Heart left ventricle (tissue), 13 donors: ENCODE results near the gene PEPD.

Experiments used
- POLR2A ChIP-seq, 2 donors: fragments of 450-650 bp; IDR thresholded peaks; one replicate each; pipeline ENCODE4 v1.6.1; 2017; ENCODE audit warnings: antibody characterized with exemption in 2 of 2, mild to moderate bottlenecking in 2 of 2, moderate library complexity in 2 of 2
- TF ChIP-seq, protein P1 (sequence below), 12 donors: fragments of 200-600 bp; sonication (generic) in 4 of 12; IDR thresholded peaks; one replicate each; pipeline versions ENCODE4 v1.5.0 to v1.8.0; 2018 to 2022; ENCODE audit warnings: antibody characterized with exemption in 12 of 12, mild to moderate bottlenecking in 5 of 12
- donor health status: ischemic (EF 13 %, LVEDD 7.1; RV severe dilation, severe dysfunction).
- donor health status: DM: no; HTN: yes; CAD: no.
- donor health status: DM: no; HTN: no; CAD: no.
- donor health status: ischemic (EF 25% LVEDD 6.9; RV normal size, moderate dysfunction).
- donor health status: ischemic (EF 25% LVEDD 5.7; RV mildly dilated, moderate dysfunction).
- donor health status: ischemic (EF 35%, LVEDD 5.7; RV mildly dilated, moderate dysfunction).
- donor health status: nonischemic (EF 11% LVEDD 7.7; RV severe dilation, severe dysfunction).
- donor health status: DM: yes; HTN: yes; CAD: no.
- donor health status: PGD.
- donor health status: ischemic (EF 29% LVEDD 5.4; RV normal size, mild dysfunction).
- donor health status: nonischemic (EF 23%, LVEDD 6.1; RV moderate dilation, normal function).

DNA sequence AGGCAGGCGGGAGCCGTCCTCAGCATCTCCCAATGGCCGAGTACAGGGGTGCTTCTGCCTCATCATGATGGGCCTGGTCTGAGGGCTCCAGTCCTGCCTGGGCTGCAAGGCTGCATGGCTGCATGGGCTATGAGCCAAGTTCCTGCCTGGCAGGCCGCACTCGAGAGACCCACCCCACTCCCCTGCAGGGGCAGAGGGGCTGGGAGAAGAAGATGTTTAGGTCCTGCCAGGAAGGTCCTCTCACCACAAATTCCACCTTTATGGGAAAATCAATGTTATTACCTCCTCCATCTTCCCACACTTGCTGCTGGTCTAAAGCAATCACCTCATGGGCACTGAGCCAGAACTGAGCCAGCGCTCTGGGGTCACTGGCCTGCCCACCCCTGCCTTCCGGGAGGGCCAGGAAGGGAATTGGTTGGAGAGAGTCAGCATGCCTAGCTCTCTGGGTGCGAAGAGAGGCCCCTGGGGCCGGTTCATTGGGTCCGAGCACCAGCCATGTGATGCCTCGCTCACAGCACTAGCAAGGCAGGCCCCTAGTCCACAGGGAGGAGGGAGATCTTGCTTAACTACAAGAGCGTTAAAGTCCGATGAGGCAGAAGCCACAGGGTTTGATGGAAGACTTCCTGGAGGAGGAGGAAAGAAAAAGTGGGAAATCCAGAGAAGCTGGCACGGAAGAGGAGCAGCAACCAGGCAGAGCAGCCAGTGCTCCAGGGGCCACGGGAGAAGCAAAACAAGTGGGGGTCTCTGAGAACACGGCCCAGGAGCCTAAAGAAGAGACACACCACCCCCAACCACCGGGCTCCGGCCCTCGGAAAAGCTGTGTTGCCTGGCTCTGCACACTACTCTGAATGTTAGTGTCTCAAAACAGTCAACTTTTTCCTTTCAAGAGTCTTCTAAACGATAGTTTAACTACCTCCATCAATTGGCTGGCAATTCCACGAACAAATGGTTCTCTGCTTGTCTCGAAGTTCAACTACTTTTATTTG, 84.9 kb downstream of the PEPD start:
- TF ChIP-seq, protein P1, sequence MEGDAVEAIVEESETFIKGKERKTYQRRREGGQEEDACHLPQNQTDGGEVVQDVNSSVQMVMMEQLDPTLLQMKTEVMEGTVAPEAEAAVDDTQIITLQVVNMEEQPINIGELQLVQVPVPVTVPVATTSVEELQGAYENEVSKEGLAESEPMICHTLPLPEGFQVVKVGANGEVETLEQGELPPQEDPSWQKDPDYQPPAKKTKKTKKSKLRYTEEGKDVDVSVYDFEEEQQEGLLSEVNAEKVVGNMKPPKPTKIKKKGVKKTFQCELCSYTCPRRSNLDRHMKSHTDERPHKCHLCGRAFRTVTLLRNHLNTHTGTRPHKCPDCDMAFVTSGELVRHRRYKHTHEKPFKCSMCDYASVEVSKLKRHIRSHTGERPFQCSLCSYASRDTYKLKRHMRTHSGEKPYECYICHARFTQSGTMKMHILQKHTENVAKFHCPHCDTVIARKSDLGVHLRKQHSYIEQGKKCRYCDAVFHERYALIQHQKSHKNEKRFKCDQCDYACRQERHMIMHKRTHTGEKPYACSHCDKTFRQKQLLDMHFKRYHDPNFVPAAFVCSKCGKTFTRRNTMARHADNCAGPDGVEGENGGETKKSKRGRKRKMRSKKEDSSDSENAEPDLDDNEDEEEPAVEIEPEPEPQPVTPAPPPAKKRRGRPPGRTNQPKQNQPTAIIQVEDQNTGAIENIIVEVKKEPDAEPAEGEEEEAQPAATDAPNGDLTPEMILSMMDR (IDR thresholded peaks at IDR 0.05) = no peak
- no peak for TF ChIP-seq POLR2A (IDR thresholded peaks at IDR 0.05)
